ENCODE measurements around the gene DIRAS1. TPM values are rescaled to one million over a fixed set of nuclear protein-coding genes. Genes with fewer than 3 reads are reported as not detected.

The DIRAS1 gene
- total RNA-seq, 2 experiments from 2014 or later: not detected

DNA sequence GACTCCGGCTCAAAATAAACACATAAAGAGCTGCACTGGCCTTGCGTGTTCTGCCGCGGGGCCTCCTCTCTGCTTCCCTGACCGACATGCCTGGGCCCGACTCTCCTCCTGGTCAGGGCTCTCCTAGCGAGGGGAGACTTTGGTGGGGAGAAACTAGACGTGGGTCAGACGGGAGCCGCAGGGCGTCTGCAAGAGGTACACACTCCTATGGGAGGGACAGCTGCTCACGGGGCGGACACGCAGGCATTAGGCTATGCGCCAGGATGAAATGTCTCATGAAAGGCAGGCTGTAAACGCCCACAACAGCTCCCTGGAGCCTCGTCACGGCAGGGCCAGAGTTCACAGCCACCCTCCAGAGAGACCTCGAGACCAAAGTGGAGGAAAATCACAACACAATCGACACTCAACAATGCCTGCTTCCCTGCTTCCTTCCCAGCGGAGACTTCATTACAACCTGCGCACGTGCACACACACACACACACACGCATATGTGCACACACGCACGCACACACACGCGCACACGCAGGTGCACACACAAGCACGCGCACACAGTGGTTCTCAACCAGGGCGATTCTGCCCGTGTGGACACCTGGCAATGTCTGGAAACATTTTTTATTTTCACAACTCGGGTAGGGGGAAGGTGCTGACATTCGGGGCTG is 12.9 kb upstream of the DIRAS1 start:
- DNase-seq (no peak), ATAC-seq (ENCODE audit: poor library complexity) (no peak)
- no peaks in the 10 kb centered on the region for H3K27me3 ChIP-seq (ENCODE audit: control insufficient read depth in 1 of 2, insufficient read depth in 2 of 2, low read length in 2 of 2)
- intact Hi-C loops (cut with DNase I, micrococcal nuclease): no loop called here
- peaks cover 0 to 5% of the 10 kb centered on the region in 2 experiments for H3K9me3 ChIP-seq (ENCODE audit: control insufficient read depth in 1 of 2, insufficient read depth in 1 of 2, low read length in 2 of 2)
- H3K4me3 ChIP-seq (ENCODE audit: low read length): no peak overlapping the region
- POLR2A ChIA-PET: no interaction called here
- no peak overlapping the region for H3K27ac Mint-ChIP-seq
- H3K4me1 Mint-ChIP-seq (ENCODE audit: low read depth): peaks cover 7% of the 10 kb centered on the region
- H3K4me1 ChIP-seq (ENCODE audit: insufficient read depth, low read length): peaks cover 8% of the 10 kb centered on the region
- TF ChIP-seq, protein P1, sequence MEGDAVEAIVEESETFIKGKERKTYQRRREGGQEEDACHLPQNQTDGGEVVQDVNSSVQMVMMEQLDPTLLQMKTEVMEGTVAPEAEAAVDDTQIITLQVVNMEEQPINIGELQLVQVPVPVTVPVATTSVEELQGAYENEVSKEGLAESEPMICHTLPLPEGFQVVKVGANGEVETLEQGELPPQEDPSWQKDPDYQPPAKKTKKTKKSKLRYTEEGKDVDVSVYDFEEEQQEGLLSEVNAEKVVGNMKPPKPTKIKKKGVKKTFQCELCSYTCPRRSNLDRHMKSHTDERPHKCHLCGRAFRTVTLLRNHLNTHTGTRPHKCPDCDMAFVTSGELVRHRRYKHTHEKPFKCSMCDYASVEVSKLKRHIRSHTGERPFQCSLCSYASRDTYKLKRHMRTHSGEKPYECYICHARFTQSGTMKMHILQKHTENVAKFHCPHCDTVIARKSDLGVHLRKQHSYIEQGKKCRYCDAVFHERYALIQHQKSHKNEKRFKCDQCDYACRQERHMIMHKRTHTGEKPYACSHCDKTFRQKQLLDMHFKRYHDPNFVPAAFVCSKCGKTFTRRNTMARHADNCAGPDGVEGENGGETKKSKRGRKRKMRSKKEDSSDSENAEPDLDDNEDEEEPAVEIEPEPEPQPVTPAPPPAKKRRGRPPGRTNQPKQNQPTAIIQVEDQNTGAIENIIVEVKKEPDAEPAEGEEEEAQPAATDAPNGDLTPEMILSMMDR (IDR thresholded peaks at IDR 0.05): no peak
- no peaks in the 10 kb centered on the region for H3K9me3 Mint-ChIP-seq
- CTCF ChIA-PET: no interaction called here
- H3K36me3 Mint-ChIP-seq (ENCODE audit: low read depth): peaks cover 44% of the 10 kb centered on the region
- H3K27ac ChIP-seq (ENCODE audit: low read depth in 1 of 2, low read length in 2 of 2): no peak overlapping the region
- H3K4me3 Mint-ChIP-seq: no peak overlapping the region
- H3K36me3 ChIP-seq (ENCODE audit: insufficient read depth, low read length): peaks cover 26% of the 10 kb centered on the region
- no peaks in the 10 kb centered on the region for H3K27me3 Mint-ChIP-seq

GRCh38 chr19:2732883-2733282 is 11.7 kb upstream of the DIRAS1 start:
- peaks cover 39% of the 10 kb centered on the region for H3K36me3 Mint-ChIP-seq (ENCODE audit: low read depth)
- H3K4me1 ChIP-seq (ENCODE audit: insufficient read depth, low read length): no peaks in the 10 kb centered on the region
- ATAC-seq (ENCODE audit: poor library complexity): no peak
- H3K4me3 Mint-ChIP-seq: no peak overlapping the region
- ChIA-PET POLR2A (interaction anchor here (0.7 kb wide), 1 partner anchor 23 kb away, joined by 3 read pairs; no protein-coding TSS in a partner anchor), CTCF (no interaction called here)
- no peaks in the 10 kb centered on the region for H3K27me3 Mint-ChIP-seq
- peaks cover 26% of the 10 kb centered on the region for H3K36me3 ChIP-seq (ENCODE audit: insufficient read depth, low read length)
- H3K27ac ChIP-seq (ENCODE audit: low read depth in 1 of 2, low read length in 2 of 2): no peak overlapping the region
- H3K27ac Mint-ChIP-seq: no peak overlapping the region
- TF ChIP-seq, protein P1 (IDR thresholded peaks at IDR 0.05): no peak
- H3K4me1 Mint-ChIP-seq (ENCODE audit: low read depth): no peaks in the 10 kb centered on the region
- intact Hi-C loops (cut with DNase I, micrococcal nuclease): no loop called here
- H3K4me3 ChIP-seq (ENCODE audit: low read length): no peak overlapping the region
- no peaks in the 10 kb centered on the region for H3K27me3 ChIP-seq (ENCODE audit: control insufficient read depth in 1 of 2, insufficient read depth in 2 of 2, low read length in 2 of 2)
- no peak for DNase-seq
- H3K9me3 Mint-ChIP-seq: no peaks in the 10 kb centered on the region
- H3K9me3 ChIP-seq (ENCODE audit: control insufficient read depth in 1 of 2, insufficient read depth in 1 of 2, low read length in 2 of 2): peaks cover 0 to 5% of the 10 kb centered on the region in 2 experiments

DNA sequence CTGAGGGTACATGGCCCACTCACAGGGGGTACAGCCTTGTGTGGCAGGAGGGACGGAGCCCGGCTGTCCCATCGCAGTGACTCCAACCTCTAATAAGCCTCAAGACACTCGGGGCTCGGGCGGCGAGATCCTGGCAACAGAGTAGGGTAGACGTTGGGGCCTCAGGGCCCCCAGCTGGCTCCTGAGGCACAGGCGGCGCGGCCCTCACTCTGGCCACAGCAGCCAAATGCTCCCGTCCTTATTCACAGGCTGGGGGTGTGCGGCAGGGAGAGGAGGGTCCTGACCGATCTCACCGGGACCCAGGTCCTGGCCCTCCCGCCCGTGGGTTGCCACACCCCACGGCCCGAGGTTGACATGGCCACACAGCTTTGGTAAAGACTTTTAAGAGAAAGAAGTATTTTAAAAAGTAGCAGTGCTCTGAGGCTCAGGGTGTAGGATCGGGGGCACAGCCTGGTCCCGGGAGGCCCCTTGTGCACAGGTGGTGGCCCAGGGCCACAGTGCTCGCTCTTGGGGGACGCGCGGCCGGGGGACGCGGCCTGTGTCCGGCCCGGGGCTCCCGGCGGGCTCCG is 11.1 kb upstream of the DIRAS1 start:
- H3K9me3 Mint-ChIP-seq: no peaks in the 10 kb centered on the region
- H3K36me3 Mint-ChIP-seq (ENCODE audit: low read depth): peaks cover 35% of the 10 kb centered on the region
- no peaks in the 10 kb centered on the region for H3K4me1 ChIP-seq (ENCODE audit: insufficient read depth, low read length)
- H3K27ac ChIP-seq (ENCODE audit: low read depth in 1 of 2, low read length in 2 of 2): no peak overlapping the region
- H3K27ac Mint-ChIP-seq: no peak overlapping the region
- no peaks in the 10 kb centered on the region for H3K27me3 Mint-ChIP-seq
- H3K4me3 Mint-ChIP-seq: no peak overlapping the region
- TF ChIP-seq, protein P1 (IDR thresholded peaks at IDR 0.05): no peak
- ChIA-PET CTCF (no interaction called here), POLR2A (interaction anchor here (0.7 kb wide), 1 partner anchor 23 kb away, joined by 3 read pairs; no protein-coding TSS in a partner anchor)
- H3K4me3 ChIP-seq (ENCODE audit: low read length): no peak overlapping the region
- no peak for DNase-seq
- intact Hi-C loops (cut with DNase I, micrococcal nuclease): no loop called here
- H3K9me3 ChIP-seq (ENCODE audit: control insufficient read depth in 1 of 2, insufficient read depth in 1 of 2, low read length in 2 of 2): peaks cover 0 to 7% of the 10 kb centered on the region in 2 experiments
- no peaks in the 10 kb centered on the region for H3K4me1 Mint-ChIP-seq (ENCODE audit: low read depth)
- peaks cover 0 to 2% of the 10 kb centered on the region in 2 experiments for H3K27me3 ChIP-seq (ENCODE audit: control insufficient read depth in 1 of 2, insufficient read depth in 2 of 2, low read length in 2 of 2)
- H3K36me3 ChIP-seq (ENCODE audit: insufficient read depth, low read length): peaks cover 26% of the 10 kb centered on the region
- no peak for ATAC-seq (ENCODE audit: poor library complexity)

Measured in CD4-positive, alpha-beta T cell (primary cell).